A673 (cell line): ENCODE data around the gene P2RY14. TPM values are rescaled to one million over a fixed set of nuclear protein-coding genes. Genes with fewer than 3 reads are reported as not detected.
A peak's percentile ranks its signal among the peaks of the same experiment; 100 is the strongest.

Experiments used
- BruUV-seq: library from RNA; stranded (reverse); fragments of 400-500 nt; replicated peaks from 2 replicates; lab custom pipeline; 2021; lab: Mats Ljungman, UMichigan
- CTCF ChIA-PET: fragments of 300-600 bp; sonication (Branson Sonifier 250); formaldehyde crosslinking; loops from one replicate; lab custom pipeline; 2022; ENCODE audit warnings: antibody characterized with exemption; lab: Charles Lee
- POLR2A ChIA-PET: fragments of 300-600 bp; sonication (Branson Sonifier 250); formaldehyde crosslinking; loops from one replicate; lab custom pipeline; 2022; ENCODE audit warnings: antibody characterized with exemption; ENCODE audit not compliant: low non-redundant PET; lab: Charles Lee
- DNase-seq: peaks from one replicate; pipeline ENCODE4 v3.0.0-alpha.2; 2015; ENCODE audit warnings: low spot score
- H3K27ac ChIP-seq: fragments of 200-600 bp; sonication (generic); 2 replicates; pipeline ENCODE4 v1.5.1; 2016; ENCODE audit warnings: mixed run types, low read depth, mild to moderate bottlenecking, mixed read lengths, antibody characterized with exemption, low read length; ENCODE audit not compliant: poor library complexity, severe bottlenecking
- H3K27me3 ChIP-seq: fragments of 200-600 bp; sonication (generic); replicated peaks from 2 replicates; pipeline ENCODE4 v1.6.1; 2017; ENCODE audit warnings: mixed run types, low read depth, mild to moderate bottlenecking, mixed read lengths, antibody characterized with exemption, low read length; ENCODE audit not compliant: insufficient read depth, poor library complexity
- H3K36me3 ChIP-seq: fragments of 200-600 bp; sonication (generic); 2 replicates; pipeline ENCODE4 v1.6.1; 2016; ENCODE audit warnings: mixed run types, mild to moderate bottlenecking, mixed read lengths, antibody characterized with exemption, low read length; ENCODE audit not compliant: insufficient read depth, poor library complexity, severe bottlenecking
- H3K4me1 ChIP-seq: fragments of 200-600 bp; sonication (generic); 2 replicates; pipeline ENCODE4 v1.6.1; 2017; ENCODE audit warnings: mixed run types, mild to moderate bottlenecking, mixed read lengths, antibody characterized with exemption, low read length; ENCODE audit not compliant: insufficient read depth, poor library complexity, severe bottlenecking
- H3K4me3 ChIP-seq: fragments of 200-600 bp; sonication (generic); 2 replicates; pipeline ENCODE4 v1.5.1; 2016; ENCODE audit warnings: low read depth, mixed run types, mild to moderate bottlenecking, mixed read lengths, low read length; ENCODE audit not compliant: poor library complexity, severe bottlenecking
- H3K9me3 ChIP-seq: fragments of 200-600 bp; sonication (generic); 2 replicates; pipeline ENCODE4 v1.6.1; 2016; ENCODE audit warnings: mixed run types, low read depth, mild to moderate bottlenecking, mixed read lengths, antibody characterized with exemption, low read length; ENCODE audit not compliant: poor library complexity, severe bottlenecking
- EZH2 ChIP-seq: fragments of 200-600 bp; sonication (generic); IDR thresholded peaks from 2 replicates; pipeline ENCODE4 v1.6.1; 2017; ENCODE audit warnings: borderline replicate concordance, low read depth, mild to moderate bottlenecking, mixed read lengths, antibody characterized with exemption, low read length; ENCODE audit not compliant: poor library complexity, severe bottlenecking
- intact Hi-C: fragments of 100-400 bp; cut with micrococcal nuclease; formaldehyde crosslinking; loops from one replicate; pipeline ENCODE4 v1.10.0; 2022; ENCODE audit not compliant: unreplicated experiment
- total RNA-seq: library from RNA; stranded (reverse); gene quantifications from 2 replicates; pipeline ENCODE4 v1.2.3, GENCODE V29; 2021
- TF ChIP-seq, protein P1 (sequence below): fragments of 300-800, 200-600 bp; sonication (generic); conservative IDR thresholded peaks from 2 replicates; pipeline ENCODE4 v1.5.1; 2017; ENCODE audit warnings: low read depth, mild to moderate bottlenecking, antibody characterized with exemption, low read length, moderate library complexity, mixed read lengths

The P2RY14 gene
- total RNA-seq, 1 experiment from 2014 or later, result not detected

DNA sequence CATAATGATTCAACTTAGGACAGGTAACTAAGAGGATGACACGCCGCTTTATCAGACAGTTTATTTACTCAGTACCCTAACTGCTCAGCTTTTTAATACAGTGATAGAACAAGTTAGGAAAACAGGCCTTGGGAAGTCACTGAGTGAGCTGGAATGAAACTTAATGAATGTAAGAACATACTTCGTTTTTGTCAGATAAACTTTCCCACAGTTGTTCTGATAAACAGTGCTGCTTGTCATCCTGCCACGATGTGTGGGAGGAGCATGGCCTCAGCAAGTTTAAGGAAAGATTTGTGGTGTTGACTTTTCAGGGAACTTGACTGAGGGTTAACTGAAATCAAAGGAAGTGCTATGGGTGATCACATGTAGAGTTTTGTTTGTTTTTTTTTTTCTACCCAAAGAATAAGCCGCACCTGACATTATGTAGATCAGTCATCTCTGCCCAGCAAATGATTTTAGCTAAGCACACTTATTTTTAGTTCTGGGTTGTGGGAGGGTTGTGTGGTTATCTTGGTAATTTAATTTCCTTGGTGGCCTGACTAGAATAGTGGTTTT, 5.6 kb upstream of the P2RY14 start:
- Histone ChIP-seq H3K27me3 (no peaks in the 10 kb centered on the region), H3K4me1 (no peaks in the 10 kb centered on the region), H3K27ac (no peak overlapping the region), H3K9me3 (no peaks in the 10 kb centered on the region), H3K36me3 (no peaks in the 10 kb centered on the region), H3K4me3 (no peak overlapping the region)
- BruUV-seq, result no TSS peak
- no peak for TF ChIP-seq EZH2
- TF ChIP-seq, protein P1, sequence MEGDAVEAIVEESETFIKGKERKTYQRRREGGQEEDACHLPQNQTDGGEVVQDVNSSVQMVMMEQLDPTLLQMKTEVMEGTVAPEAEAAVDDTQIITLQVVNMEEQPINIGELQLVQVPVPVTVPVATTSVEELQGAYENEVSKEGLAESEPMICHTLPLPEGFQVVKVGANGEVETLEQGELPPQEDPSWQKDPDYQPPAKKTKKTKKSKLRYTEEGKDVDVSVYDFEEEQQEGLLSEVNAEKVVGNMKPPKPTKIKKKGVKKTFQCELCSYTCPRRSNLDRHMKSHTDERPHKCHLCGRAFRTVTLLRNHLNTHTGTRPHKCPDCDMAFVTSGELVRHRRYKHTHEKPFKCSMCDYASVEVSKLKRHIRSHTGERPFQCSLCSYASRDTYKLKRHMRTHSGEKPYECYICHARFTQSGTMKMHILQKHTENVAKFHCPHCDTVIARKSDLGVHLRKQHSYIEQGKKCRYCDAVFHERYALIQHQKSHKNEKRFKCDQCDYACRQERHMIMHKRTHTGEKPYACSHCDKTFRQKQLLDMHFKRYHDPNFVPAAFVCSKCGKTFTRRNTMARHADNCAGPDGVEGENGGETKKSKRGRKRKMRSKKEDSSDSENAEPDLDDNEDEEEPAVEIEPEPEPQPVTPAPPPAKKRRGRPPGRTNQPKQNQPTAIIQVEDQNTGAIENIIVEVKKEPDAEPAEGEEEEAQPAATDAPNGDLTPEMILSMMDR, result no peak
- POLR2A ChIA-PET, result no interaction called here
- no peak for DNase-seq
- CTCF ChIA-PET, result no interaction called here
- intact Hi-C loops, result loop anchor here (1.0 to 10.0 kb wide), 3 partner anchors 57 to 381 kb away; no protein-coding TSS in a partner anchor

DNA sequence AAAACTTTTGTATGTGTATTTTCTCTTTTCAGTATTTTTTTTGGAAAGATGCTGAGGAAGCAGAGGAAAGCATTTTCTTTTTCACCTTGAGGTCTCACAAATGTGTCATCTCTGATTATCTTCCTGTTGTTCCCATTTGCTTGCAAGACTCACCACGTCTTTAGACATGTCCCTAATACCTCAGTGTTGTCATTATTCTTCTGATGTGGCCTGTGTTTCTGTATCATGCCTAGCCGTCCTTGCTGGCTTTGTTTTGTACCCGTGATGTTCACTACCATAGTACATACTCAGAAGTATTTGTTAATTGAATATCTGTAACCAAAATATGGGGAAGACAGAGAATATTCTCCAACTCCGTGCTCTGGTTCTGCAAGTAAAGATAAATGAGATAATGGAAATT, 5.0 kb upstream of the P2RY14 start:
- no TSS peak for BruUV-seq
- Histone ChIP-seq H3K4me3 (no peak overlapping the region), H3K27me3 (no peaks in the 10 kb centered on the region), H3K36me3 (no peaks in the 10 kb centered on the region), H3K27ac (no peak overlapping the region), H3K9me3 (no peaks in the 10 kb centered on the region), H3K4me1 (no peaks in the 10 kb centered on the region)
- CTCF ChIA-PET, result no interaction called here
- TF ChIP-seq EZH2, result no peak
- TF ChIP-seq, protein P1, result no peak
- no peak for DNase-seq
- POLR2A ChIA-PET, result no interaction called here
- intact Hi-C loops, result loop anchor here (1.0 to 10.0 kb wide), 3 partner anchors 56 to 381 kb away; no protein-coding TSS in a partner anchor

GRCh38 chr3:151282921-151283320, 4.6 kb upstream of the P2RY14 start:
- no peak for TF ChIP-seq EZH2
- TF ChIP-seq, protein P1, result peak; percentile 67
- no peaks in the 10 kb centered on the region for H3K9me3 ChIP-seq
- no peaks in the 10 kb centered on the region for H3K36me3 ChIP-seq
- H3K4me1 ChIP-seq, result no peaks in the 10 kb centered on the region
- H3K27me3 ChIP-seq, result no peaks in the 10 kb centered on the region
- BruUV-seq, result no TSS peak
- CTCF ChIA-PET, result no interaction called here
- no peak overlapping the region for H3K4me3 ChIP-seq
- POLR2A ChIA-PET, result no interaction called here
- H3K27ac ChIP-seq, result no peak overlapping the region
- peak; percentile 73 for DNase-seq
- intact Hi-C loops, result loop anchor here (1.0 to 10.0 kb wide), 3 partner anchors 56 to 382 kb away; no protein-coding TSS in a partner anchor
